Esophagus squamous epithelium (tissue), 4 donors: ENCODE data around the gene NOL12.

ENCODE experiments used
- POLR2A ChIP-seq, 4 donors: fragments of 450-650 bp; IDR thresholded peaks; one replicate each; pipeline ENCODE4 v1.6.1; 2017; ENCODE audit warnings: antibody characterized with exemption in 4 of 4, mild to moderate bottlenecking in 4 of 4, moderate library complexity in 3 of 4
- TF ChIP-seq, protein P1 (sequence below), 6 experiments: fragments of 450-650 bp in 4 of 6; fragments of 200-600 bp in 2 of 6; sonication (generic) in 2 of 6; IDR thresholded peaks; one replicate each; pipeline ENCODE4 v1.5.1; 2016 to 2019; ENCODE audit warnings: antibody characterized with exemption in 6 of 6, mild to moderate bottlenecking in 4 of 6, moderate library complexity in 4 of 6

- TF ChIP-seq, protein P1, sequence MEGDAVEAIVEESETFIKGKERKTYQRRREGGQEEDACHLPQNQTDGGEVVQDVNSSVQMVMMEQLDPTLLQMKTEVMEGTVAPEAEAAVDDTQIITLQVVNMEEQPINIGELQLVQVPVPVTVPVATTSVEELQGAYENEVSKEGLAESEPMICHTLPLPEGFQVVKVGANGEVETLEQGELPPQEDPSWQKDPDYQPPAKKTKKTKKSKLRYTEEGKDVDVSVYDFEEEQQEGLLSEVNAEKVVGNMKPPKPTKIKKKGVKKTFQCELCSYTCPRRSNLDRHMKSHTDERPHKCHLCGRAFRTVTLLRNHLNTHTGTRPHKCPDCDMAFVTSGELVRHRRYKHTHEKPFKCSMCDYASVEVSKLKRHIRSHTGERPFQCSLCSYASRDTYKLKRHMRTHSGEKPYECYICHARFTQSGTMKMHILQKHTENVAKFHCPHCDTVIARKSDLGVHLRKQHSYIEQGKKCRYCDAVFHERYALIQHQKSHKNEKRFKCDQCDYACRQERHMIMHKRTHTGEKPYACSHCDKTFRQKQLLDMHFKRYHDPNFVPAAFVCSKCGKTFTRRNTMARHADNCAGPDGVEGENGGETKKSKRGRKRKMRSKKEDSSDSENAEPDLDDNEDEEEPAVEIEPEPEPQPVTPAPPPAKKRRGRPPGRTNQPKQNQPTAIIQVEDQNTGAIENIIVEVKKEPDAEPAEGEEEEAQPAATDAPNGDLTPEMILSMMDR (IDR thresholded peaks at IDR 0.05): no peak
- no peak for TF ChIP-seq POLR2A (IDR thresholded peaks at IDR 0.05)
Measured at GRCh38 chr22:37636949-37637273, 49.2 kb upstream of the NOL12 start.
